ENCODE results near the gene SORCS3. TPM values are rescaled to one million over a fixed set of nuclear protein-coding genes. Genes with fewer than 3 reads are reported as not detected.

Gene SORCS3
- polyA plus RNA-seq, 3 donors: not detected

- Mint-ChIP-seq H3K27me3 (ENCODE audit: low read depth in 3 of 3) (peaks cover 0 to 2% (median 0%) of the 10 kb centered on the region in 3 donors), H3K4me1 (no peaks in the 10 kb centered on the region), H3K4me3 (no peak overlapping the region), H3K36me3 (no peaks in the 10 kb centered on the region), H3K27ac (no peak overlapping the region), H3K9me3 (peaks cover 0 to 2% (median 0%) of the 10 kb centered on the region in 7 donors)
- TF ChIP-seq CTCF (IDR thresholded peaks at IDR 0.05): no peak
- no peak overlapping the region for H3K9ac ChIP-seq (ENCODE audit: insufficient read depth, low read length, poor library complexity, severe bottlenecking)
- no peak overlapping the region for H2AFZ ChIP-seq (ENCODE audit: insufficient read depth, low read depth, low read length, poor library complexity, severe bottlenecking)
- no peaks in the 10 kb centered on the region for H3K36me3 ChIP-seq (replicated peaks in 1 of 2; ENCODE audit: control insufficient read depth in 1 of 2, insufficient read depth in 2 of 2, low read length in 2 of 2)
- no peaks in the 10 kb centered on the region for H4K20me1 ChIP-seq (ENCODE audit: insufficient read depth, low read length)
- intact Hi-C loops (cut with micrococcal nuclease): no loop called here
- no peaks in the 10 kb centered on the region for H3K4me1 ChIP-seq (ENCODE audit: control insufficient read depth in 1 of 2, insufficient read depth in 2 of 2, low read length in 2 of 2)
- WGBS (ENCODE audit: insufficient coverage): 67% methylated on average over 1 of the region's 1 CpG
- H3K79me2 ChIP-seq (ENCODE audit: insufficient read depth, low read length): no peaks in the 10 kb centered on the region
- no peak overlapping the region for H3K4me2 ChIP-seq (replicated peaks; ENCODE audit: extremely low read depth, low read length, poor library complexity, severe bottlenecking)
- H3K27me3 ChIP-seq (ENCODE audit: control insufficient read depth in 2 of 2, insufficient read depth in 2 of 2, low read length in 2 of 2): no peaks in the 10 kb centered on the region
- DNase-seq: no peak
- H3K9me3 ChIP-seq (replicated peaks in 1 of 2; ENCODE audit: control insufficient read depth in 1 of 2, insufficient read depth in 1 of 2, low read length in 2 of 2): no peaks in the 10 kb centered on the region
- no peak overlapping the region for H3K27ac ChIP-seq (ENCODE audit: low read depth in 1 of 2, low read length in 2 of 2)
- H3K4me3 ChIP-seq (replicated peaks in 1 of 3; ENCODE audit: low read depth in 2 of 3, low read length in 3 of 3): no peak overlapping the region
These were observed 234.5 kb downstream of the SORCS3 start for GRCh38 chr10:104875561-104875960.

DNA sequence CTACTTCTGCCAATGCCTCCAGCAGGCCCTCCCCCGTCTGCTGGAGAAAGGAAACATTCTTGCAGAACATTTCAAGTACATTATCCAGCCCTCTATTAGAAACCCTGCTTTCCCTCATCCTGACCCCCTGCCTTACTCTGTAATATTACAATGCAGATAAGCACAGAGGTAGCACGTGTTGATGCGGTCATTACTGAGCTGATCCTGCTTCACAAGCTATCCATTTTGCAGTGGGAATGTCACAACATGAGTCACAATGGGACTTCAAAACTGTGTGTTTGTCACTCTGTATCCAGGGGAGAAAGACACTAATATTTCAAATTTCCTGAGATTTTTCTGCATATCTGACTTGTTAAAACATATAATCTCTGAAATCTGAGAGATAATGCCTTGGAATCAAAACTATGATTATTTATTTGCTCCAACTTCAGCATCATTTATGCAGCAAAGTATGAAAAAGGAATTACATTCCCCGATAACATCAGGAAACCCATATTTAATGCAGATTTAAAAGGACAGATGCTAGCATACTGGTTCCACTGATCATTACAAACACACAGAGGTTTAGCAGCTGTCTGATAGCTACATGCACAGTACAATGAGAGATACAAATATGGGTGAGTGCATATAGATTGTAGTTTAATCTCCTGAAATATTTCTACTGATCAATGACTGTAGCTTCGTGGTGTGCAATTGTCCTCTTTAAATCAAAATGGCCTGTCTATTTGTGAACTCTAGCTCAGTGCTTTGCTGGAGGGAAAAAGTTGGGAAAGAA lies 239.7 kb downstream of the SORCS3 start:
- Histone ChIP-seq H3K9me3 (replicated peaks in 1 of 2; ENCODE audit: control insufficient read depth in 1 of 2, insufficient read depth in 1 of 2, low read length in 2 of 2) (no peaks in the 10 kb centered on the region), H3K27me3 (ENCODE audit: control insufficient read depth in 2 of 2, insufficient read depth in 2 of 2, low read length in 2 of 2) (no peaks in the 10 kb centered on the region), H3K79me2 (ENCODE audit: insufficient read depth, low read length) (no peaks in the 10 kb centered on the region), H3K4me3 (replicated peaks in 1 of 3; ENCODE audit: low read depth in 2 of 3, low read length in 3 of 3) (no peak overlapping the region), H3K9ac (ENCODE audit: insufficient read depth, low read length, poor library complexity, severe bottlenecking) (no peak overlapping the region), H3K27ac (ENCODE audit: low read depth in 1 of 2, low read length in 2 of 2) (no peak overlapping the region), H2AFZ (ENCODE audit: insufficient read depth, low read depth, low read length, poor library complexity, severe bottlenecking) (no peak overlapping the region), H4K20me1 (ENCODE audit: insufficient read depth, low read length) (no peaks in the 10 kb centered on the region), H3K4me1 (ENCODE audit: control insufficient read depth in 1 of 2, insufficient read depth in 2 of 2, low read length in 2 of 2) (no peaks in the 10 kb centered on the region), H3K4me2 (replicated peaks; ENCODE audit: extremely low read depth, low read length, poor library complexity, severe bottlenecking) (no peak overlapping the region), H3K36me3 (replicated peaks in 1 of 2; ENCODE audit: control insufficient read depth in 1 of 2, insufficient read depth in 2 of 2, low read length in 2 of 2) (no peaks in the 10 kb centered on the region)
- Mint-ChIP-seq H3K4me1 (no peaks in the 10 kb centered on the region), H3K36me3 (no peaks in the 10 kb centered on the region), H3K9me3 (peaks cover 0 to 2% (median 0%) of the 10 kb centered on the region in 7 donors), H3K27me3 (ENCODE audit: low read depth in 3 of 3) (peaks cover 0 to 4% (median 0%) of the 10 kb centered on the region in 3 donors), H3K4me3 (no peak overlapping the region), H3K27ac (no peak overlapping the region)
- 87% methylated on average over 3 of the region's 5 CpGs for WGBS (ENCODE audit: insufficient coverage)
- TF ChIP-seq CTCF (IDR thresholded peaks at IDR 0.05): no peak
- intact Hi-C loops (cut with micrococcal nuclease): no loop called here
- DNase-seq: no peak
